OCI-M2 (cell line): Measurements from ENCODE around the gene SYNPO2.

ENCODE experiments used
- DNase-seq: peaks from one replicate; lab custom pipeline; 2025; ENCODE audit not compliant: unreplicated experiment; lab: John Stamatoyannopoulos, UW

The SYNPO2 gene

GRCh38 chr4:119104644-119105273 is 216.1 kb downstream of the SYNPO2 start:
- DNase-seq: no peak

DNA sequence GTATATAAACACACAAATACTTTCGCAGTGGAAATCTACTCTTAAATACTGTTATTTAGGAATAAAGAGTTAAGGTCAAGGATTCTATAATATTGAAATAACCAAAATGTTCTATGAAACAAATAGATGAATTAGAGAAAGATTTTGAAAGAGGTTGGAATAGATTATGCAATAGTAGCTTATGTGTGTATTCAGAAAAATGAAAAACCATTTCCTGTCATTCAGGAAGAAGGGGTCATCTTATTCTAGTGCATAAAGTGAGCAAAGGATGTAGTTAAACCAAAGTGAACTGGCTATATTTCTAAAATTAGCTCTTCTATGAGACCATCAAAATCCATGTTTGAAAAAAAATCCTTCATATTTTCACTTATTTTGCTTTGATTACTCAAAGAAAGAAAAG is 217.0 kb downstream of the SYNPO2 start:
- DNase-seq: no peak

DNA sequence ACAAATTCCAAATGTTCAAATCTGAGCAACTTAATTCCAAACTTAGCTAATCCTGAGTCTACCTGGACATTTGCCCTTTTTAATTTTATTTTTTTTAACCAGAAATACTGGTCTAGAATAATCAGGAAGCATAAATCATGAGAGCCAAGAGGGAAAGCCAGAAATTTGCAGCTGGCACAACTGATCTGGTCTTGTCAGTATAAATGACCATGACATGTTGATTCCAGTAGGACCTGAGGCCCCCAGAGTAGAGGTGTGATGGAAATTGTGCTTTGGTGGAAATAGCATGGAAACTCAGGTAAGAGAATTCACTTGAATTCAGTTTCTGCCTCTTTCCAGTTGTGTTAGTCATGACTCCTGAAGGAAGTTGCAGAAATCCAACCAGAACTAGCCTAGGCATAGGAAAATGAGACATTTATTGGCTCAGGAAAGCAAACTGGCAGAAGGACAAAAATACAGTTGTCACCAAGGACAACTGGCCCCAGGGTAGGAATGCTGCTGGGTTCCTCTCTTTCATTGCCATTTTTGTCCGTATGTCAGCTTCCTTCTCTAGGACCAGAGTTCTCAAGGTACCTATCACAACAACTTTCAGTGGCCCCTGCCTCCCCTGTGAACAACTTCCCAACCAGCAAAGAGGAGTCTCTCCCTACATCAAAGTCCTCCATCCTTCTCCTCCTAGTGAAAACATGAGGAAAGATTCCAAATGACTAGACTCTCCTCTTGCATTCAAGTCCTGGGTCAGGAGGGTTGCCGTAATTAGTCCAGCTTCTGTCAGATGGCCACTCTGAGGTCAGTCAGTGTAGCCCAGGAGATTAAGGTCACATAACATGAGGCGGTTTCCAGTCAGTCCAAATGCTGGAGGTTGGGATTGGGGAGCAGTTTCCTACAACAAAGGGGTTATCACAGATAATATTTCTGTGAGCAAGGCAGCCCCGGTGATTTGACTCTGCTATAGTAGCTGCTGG is 217.7 kb downstream of the SYNPO2 start:
- no peak for DNase-seq

GRCh38 chr4:119110121-119110520 is 221.5 kb downstream of the SYNPO2 start:
- DNase-seq: no peak
